Measurements from ENCODE around the gene RARA. TPM values are rescaled to one million over a fixed set of nuclear protein-coding genes. Genes with fewer than 3 reads are reported as not detected.

The RARA gene
- polyA plus RNA-seq, 1 donor, result 47.0 TPM

GRCh38 chr17:40307001-40307730 is 1.8 kb upstream of the RARA start:
- H3K4me3 ChIP-seq (ENCODE audit: low read length), result no peak overlapping the region
- no CpG with 5 or more reads among the region's 10 CpGs for WGBS (ENCODE audit: insufficient coverage, low lambda C conversion rate)
- no peaks in the 10 kb centered on the region for H3K9me3 ChIP-seq (ENCODE audit: control insufficient read depth, low read depth, low read length)
- H3K4me1 ChIP-seq (ENCODE audit: control insufficient read depth, insufficient read depth, low read length), result peaks cover 63% of the 10 kb centered on the region
- no peaks in the 10 kb centered on the region for H3K27me3 ChIP-seq (ENCODE audit: control insufficient read depth, insufficient read depth, low read length)
- H3K27ac ChIP-seq (ENCODE audit: low read length), result peak overlapping the region; percentile 73
- no peaks in the 10 kb centered on the region for H3K36me3 ChIP-seq (ENCODE audit: control insufficient read depth, insufficient read depth, low read length)
- peak in 1 of 2 donors; percentile 85 for DNase-seq

- H3K36me3 ChIP-seq (ENCODE audit: control insufficient read depth, insufficient read depth, low read length), result no peaks in the 10 kb centered on the region
- WGBS (ENCODE audit: insufficient coverage, low lambda C conversion rate), result 0% methylated on average over 1 of the region's 3 CpGs
- H3K9me3 ChIP-seq (ENCODE audit: control insufficient read depth, low read depth, low read length), result no peaks in the 10 kb centered on the region
- H3K27me3 ChIP-seq (ENCODE audit: control insufficient read depth, insufficient read depth, low read length), result no peaks in the 10 kb centered on the region
- no peak overlapping the region for H3K4me3 ChIP-seq (ENCODE audit: low read length)
- H3K27ac ChIP-seq (ENCODE audit: low read length), result peak overlapping the region; percentile 73
- peaks cover 63% of the 10 kb centered on the region for H3K4me1 ChIP-seq (ENCODE audit: control insufficient read depth, insufficient read depth, low read length)
- peak in 1 of 2 donors; percentile 63 for DNase-seq
Observed at GRCh38 chr17:40307740-40308239, 1.2 kb upstream of the RARA start.

GRCh38 chr17:40309949-40310510 is 1.1 kb downstream of the RARA start:
- no CpG with 5 or more reads among the region's 2 CpGs for WGBS (ENCODE audit: insufficient coverage, low lambda C conversion rate)
- Histone ChIP-seq H3K27ac (ENCODE audit: low read length) (peak overlapping the region; percentile 59), H3K4me3 (ENCODE audit: low read length) (peak overlapping the region; percentile 68), H3K27me3 (ENCODE audit: control insufficient read depth, insufficient read depth, low read length) (no peaks in the 10 kb centered on the region), H3K36me3 (ENCODE audit: control insufficient read depth, insufficient read depth, low read length) (no peaks in the 10 kb centered on the region), H3K4me1 (ENCODE audit: control insufficient read depth, insufficient read depth, low read length) (peaks cover 63% of the 10 kb centered on the region), H3K9me3 (ENCODE audit: control insufficient read depth, low read depth, low read length) (no peaks in the 10 kb centered on the region)
- no peak for DNase-seq

- Histone ChIP-seq H3K36me3 (ENCODE audit: control insufficient read depth, insufficient read depth, low read length) (no peaks in the 10 kb centered on the region), H3K27ac (ENCODE audit: low read length) (no peak overlapping the region), H3K4me3 (ENCODE audit: low read length) (no peak overlapping the region), H3K27me3 (ENCODE audit: control insufficient read depth, insufficient read depth, low read length) (no peaks in the 10 kb centered on the region), H3K4me1 (ENCODE audit: control insufficient read depth, insufficient read depth, low read length) (peaks cover 71% of the 10 kb centered on the region), H3K9me3 (ENCODE audit: control insufficient read depth, low read depth, low read length) (no peaks in the 10 kb centered on the region)
- no peak for DNase-seq
- no CpG with 5 or more reads among the region's 7 CpGs for WGBS (ENCODE audit: insufficient coverage, low lambda C conversion rate)
Observed at GRCh38 chr17:40310882-40311391, 2.0 kb downstream of the RARA start.

GRCh38 chr17:40311575-40311974 is 2.6 kb downstream of the RARA start:
- H3K4me3 ChIP-seq (ENCODE audit: low read length), result no peak overlapping the region
- no peaks in the 10 kb centered on the region for H3K9me3 ChIP-seq (ENCODE audit: control insufficient read depth, low read depth, low read length)
- H3K27me3 ChIP-seq (ENCODE audit: control insufficient read depth, insufficient read depth, low read length), result no peaks in the 10 kb centered on the region
- no peaks in the 10 kb centered on the region for H3K36me3 ChIP-seq (ENCODE audit: control insufficient read depth, insufficient read depth, low read length)
- no CpG with 5 or more reads among the region's 2 CpGs for WGBS (ENCODE audit: insufficient coverage, low lambda C conversion rate)
- peaks cover 71% of the 10 kb centered on the region for H3K4me1 ChIP-seq (ENCODE audit: control insufficient read depth, insufficient read depth, low read length)
- no peak overlapping the region for H3K27ac ChIP-seq (ENCODE audit: low read length)
- no peak for DNase-seq

- DNase-seq, result no peak
- Histone ChIP-seq H3K36me3 (ENCODE audit: control insufficient read depth, insufficient read depth, low read length) (no peaks in the 10 kb centered on the region), H3K4me3 (ENCODE audit: low read length) (no peak overlapping the region), H3K27ac (ENCODE audit: low read length) (no peak overlapping the region), H3K4me1 (ENCODE audit: control insufficient read depth, insufficient read depth, low read length) (peaks cover 71% of the 10 kb centered on the region), H3K27me3 (ENCODE audit: control insufficient read depth, insufficient read depth, low read length) (no peaks in the 10 kb centered on the region), H3K9me3 (ENCODE audit: control insufficient read depth, low read depth, low read length) (no peaks in the 10 kb centered on the region)
- 100% methylated on average over 1 of the region's 7 CpGs for WGBS (ENCODE audit: insufficient coverage, low lambda C conversion rate)
Observed at GRCh38 chr17:40312131-40312731, 3.3 kb downstream of the RARA start.

- H3K4me3 ChIP-seq (ENCODE audit: low read length), result no peak overlapping the region
- no peak for DNase-seq
- no peaks in the 10 kb centered on the region for H3K9me3 ChIP-seq (ENCODE audit: control insufficient read depth, low read depth, low read length)
- no peaks in the 10 kb centered on the region for H3K36me3 ChIP-seq (ENCODE audit: control insufficient read depth, insufficient read depth, low read length)
- WGBS (ENCODE audit: insufficient coverage, low lambda C conversion rate), result no CpG with 5 or more reads among the region's 4 CpGs
- H3K4me1 ChIP-seq (ENCODE audit: control insufficient read depth, insufficient read depth, low read length), result peaks cover 69% of the 10 kb centered on the region
- no peak overlapping the region for H3K27ac ChIP-seq (ENCODE audit: low read length)
- H3K27me3 ChIP-seq (ENCODE audit: control insufficient read depth, insufficient read depth, low read length), result no peaks in the 10 kb centered on the region
Observed at GRCh38 chr17:40312893-40313667, 4.1 kb downstream of the RARA start.

- no CpG with 5 or more reads among the region's 7 CpGs for WGBS (ENCODE audit: insufficient coverage, low lambda C conversion rate)
- no peak overlapping the region for H3K27ac ChIP-seq (ENCODE audit: low read length)
- DNase-seq, result peak in 1 of 2 donors; percentile 1
- no peaks in the 10 kb centered on the region for H3K36me3 ChIP-seq (ENCODE audit: control insufficient read depth, insufficient read depth, low read length)
- no peaks in the 10 kb centered on the region for H3K27me3 ChIP-seq (ENCODE audit: control insufficient read depth, insufficient read depth, low read length)
- H3K4me1 ChIP-seq (ENCODE audit: control insufficient read depth, insufficient read depth, low read length), result peaks cover 63% of the 10 kb centered on the region
- H3K4me3 ChIP-seq (ENCODE audit: low read length), result no peak overlapping the region
- no peaks in the 10 kb centered on the region for H3K9me3 ChIP-seq (ENCODE audit: control insufficient read depth, low read depth, low read length)
Observed at GRCh38 chr17:40313668-40314583, 4.9 kb downstream of the RARA start.

GRCh38 chr17:40314584-40314956 is 5.6 kb downstream of the RARA start:
- no peaks in the 10 kb centered on the region for H3K9me3 ChIP-seq (ENCODE audit: control insufficient read depth, low read depth, low read length)
- H3K27me3 ChIP-seq (ENCODE audit: control insufficient read depth, insufficient read depth, low read length), result no peaks in the 10 kb centered on the region
- no peak overlapping the region for H3K27ac ChIP-seq (ENCODE audit: low read length)
- no peaks in the 10 kb centered on the region for H3K36me3 ChIP-seq (ENCODE audit: control insufficient read depth, insufficient read depth, low read length)
- no peak overlapping the region for H3K4me3 ChIP-seq (ENCODE audit: low read length)
- peaks cover 65% of the 10 kb centered on the region for H3K4me1 ChIP-seq (ENCODE audit: control insufficient read depth, insufficient read depth, low read length)
- peak in 1 of 2 donors; percentile 58 for DNase-seq
- WGBS (ENCODE audit: insufficient coverage, low lambda C conversion rate), result no CpG with 5 or more reads among the region's 3 CpGs
